GM23338 (cell line): Measurements from ENCODE around the gene CELA2A.

Experiments
- CREB1 ChIP-seq: fragments of 250-450 bp; sonication (Bioruptor Pico); IDR thresholded peaks from 2 replicates; pipeline ENCODE4 v1.5.0; 2020; ENCODE audit warnings: low read depth, mild to moderate bottlenecking, moderate library complexity
- CTCF ChIP-seq, 2 experiments: fragments of 200-600 bp in 1 of 2; sonication (generic) in 1 of 2; conservative IDR thresholded peaks; 2 replicates each; pipeline versions ENCODE4 v1.5.1 to v1.6.1; 2016 to 2017; ENCODE audit warnings: antibody characterized with exemption in 2 of 2, low read depth in 2 of 2, mild to moderate bottlenecking in 2 of 2, moderate library complexity in 1 of 2
- ETS1 ChIP-seq: IDR thresholded peaks from 2 replicates; pipeline ENCODE4 v1.6.1; 2016; ENCODE audit warnings: antibody characterized with exemption
- EZH2 ChIP-seq: fragments of 200-600 bp; sonication (generic); IDR thresholded peaks from one replicate; pipeline ENCODE4 v1.8.0; 2017; ENCODE audit warnings: antibody characterized with exemption, mild to moderate bottlenecking, low read depth; ENCODE audit not compliant: unreplicated experiment
- EZH2phosphoT487 ChIP-seq: fragments of 200-600 bp; sonication (generic); IDR thresholded peaks from one replicate; pipeline ENCODE4 v1.8.1; 2018; ENCODE audit warnings: antibody characterized with exemption; ENCODE audit not compliant: unreplicated experiment
- POLR2AphosphoS5 ChIP-seq: IDR thresholded peaks from 2 replicates; pipeline ENCODE4 v1.6.1; 2016; ENCODE audit warnings: antibody characterized with exemption, low read depth

- no peak for TF ChIP-seq EZH2
- no peak for TF ChIP-seq CTCF (conservative IDR thresholded peaks at IDR 0.05; ENCODE audit: low read depth in 2 of 2)
- no peak for TF ChIP-seq POLR2AphosphoS5
- no peak for TF ChIP-seq EZH2phosphoT487
- TF ChIP-seq ETS1 = no peak
- no peak for TF ChIP-seq CREB1 (CRISPR knock-in tag)
Measured at GRCh38 chr1:15513919-15514318, 57.4 kb downstream of the CELA2A start.
